ENCODE measurements around the gene CARMIL1.

CARMIL1 gene

DNA sequence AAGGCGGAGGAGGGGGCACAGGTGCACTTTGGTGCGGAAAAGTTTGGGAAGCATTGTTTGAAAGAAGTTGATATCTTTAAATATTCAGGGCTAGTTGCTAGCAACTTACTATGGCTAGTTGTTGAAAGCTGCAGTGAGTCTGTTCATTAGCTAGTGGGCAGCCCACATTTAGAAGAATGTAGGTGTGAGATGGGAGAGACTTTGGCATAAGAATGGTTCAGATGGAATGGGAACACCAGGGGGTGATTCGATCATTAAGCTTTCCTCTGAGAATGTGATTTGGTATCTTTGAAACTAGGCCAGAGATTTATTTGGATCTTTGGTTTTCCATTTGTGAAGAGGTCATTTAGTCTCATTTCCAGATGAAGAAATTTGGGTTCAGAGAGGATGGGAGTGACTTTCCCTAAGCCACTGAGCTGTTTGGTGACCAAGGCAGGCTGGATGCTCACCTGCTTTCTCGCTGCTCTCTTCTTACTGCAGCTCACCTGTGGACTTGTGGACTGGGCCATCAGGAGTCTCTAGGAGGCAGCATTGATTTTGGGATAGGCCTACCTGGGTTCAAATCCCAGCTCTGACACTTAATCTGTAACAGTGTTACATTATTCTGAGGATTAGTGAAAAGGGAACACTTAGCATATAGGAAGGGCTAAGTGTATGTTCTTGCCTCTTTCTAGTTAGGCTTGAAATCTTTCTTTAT, 62.9 kb downstream of the CARMIL1 start:
- no peak overlapping the region for H3K4me3 ChIP-seq (ENCODE audit: low read depth, low read length)
- DNase-seq (ENCODE audit: low read depth, low spot score) = no peak
- in situ Hi-C loops (cut with HindIII; ENCODE audit: low sequenced_read_pairs) = no loop called here
- TF ChIP-seq, protein P1, sequence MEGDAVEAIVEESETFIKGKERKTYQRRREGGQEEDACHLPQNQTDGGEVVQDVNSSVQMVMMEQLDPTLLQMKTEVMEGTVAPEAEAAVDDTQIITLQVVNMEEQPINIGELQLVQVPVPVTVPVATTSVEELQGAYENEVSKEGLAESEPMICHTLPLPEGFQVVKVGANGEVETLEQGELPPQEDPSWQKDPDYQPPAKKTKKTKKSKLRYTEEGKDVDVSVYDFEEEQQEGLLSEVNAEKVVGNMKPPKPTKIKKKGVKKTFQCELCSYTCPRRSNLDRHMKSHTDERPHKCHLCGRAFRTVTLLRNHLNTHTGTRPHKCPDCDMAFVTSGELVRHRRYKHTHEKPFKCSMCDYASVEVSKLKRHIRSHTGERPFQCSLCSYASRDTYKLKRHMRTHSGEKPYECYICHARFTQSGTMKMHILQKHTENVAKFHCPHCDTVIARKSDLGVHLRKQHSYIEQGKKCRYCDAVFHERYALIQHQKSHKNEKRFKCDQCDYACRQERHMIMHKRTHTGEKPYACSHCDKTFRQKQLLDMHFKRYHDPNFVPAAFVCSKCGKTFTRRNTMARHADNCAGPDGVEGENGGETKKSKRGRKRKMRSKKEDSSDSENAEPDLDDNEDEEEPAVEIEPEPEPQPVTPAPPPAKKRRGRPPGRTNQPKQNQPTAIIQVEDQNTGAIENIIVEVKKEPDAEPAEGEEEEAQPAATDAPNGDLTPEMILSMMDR (IDR thresholded peaks at IDR 0.05; ENCODE audit: low read depth, low read length) = no peak

DNA sequence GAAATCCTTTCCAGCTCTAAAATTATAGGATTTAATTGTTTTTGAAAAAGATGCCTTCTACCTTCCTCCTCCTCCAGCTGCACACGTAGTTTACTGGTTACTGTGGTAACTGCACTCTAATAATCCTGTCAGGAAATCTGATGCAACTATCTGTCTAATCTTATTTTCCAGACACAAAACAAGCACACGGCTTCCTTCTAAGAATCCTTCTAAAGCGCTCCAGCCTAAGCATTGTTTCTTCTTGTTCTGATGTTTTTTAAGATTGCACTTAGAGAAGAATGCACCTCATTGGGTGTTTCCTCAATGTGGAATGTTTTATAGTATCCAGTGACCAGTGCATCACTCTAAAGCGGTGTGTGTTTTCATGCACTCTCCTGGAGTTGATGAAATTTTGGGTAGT, 63.6 kb downstream of the CARMIL1 start:
- in situ Hi-C loops (cut with HindIII; ENCODE audit: low sequenced_read_pairs) = no loop called here
- TF ChIP-seq, protein P1 (IDR thresholded peaks at IDR 0.05; ENCODE audit: low read depth, low read length) = no peak
- H3K4me3 ChIP-seq (ENCODE audit: low read depth, low read length) = no peak overlapping the region
- DNase-seq (ENCODE audit: low read depth, low spot score) = no peak

DNA sequence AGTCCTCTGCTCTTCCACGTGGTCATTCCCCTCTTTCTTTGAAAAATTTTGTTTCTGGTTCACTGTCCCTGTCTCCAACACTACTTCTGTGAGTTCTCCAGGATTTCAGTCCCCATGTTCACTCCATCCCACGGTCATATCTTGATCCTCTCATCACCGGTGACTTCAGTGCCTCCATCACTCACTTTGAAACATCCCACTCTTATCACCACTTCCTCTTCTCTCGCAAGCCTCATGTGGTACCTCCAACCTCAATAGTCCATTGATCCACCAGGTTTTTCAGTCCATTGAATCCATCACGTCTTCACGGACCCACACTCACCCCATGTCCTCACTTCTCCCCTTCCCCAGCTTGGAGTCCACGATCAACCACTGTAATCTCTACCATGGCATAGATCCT, 64.8 kb downstream of the CARMIL1 start:
- no peak for DNase-seq (ENCODE audit: low read depth, low spot score)
- in situ Hi-C loops (cut with HindIII; ENCODE audit: low sequenced_read_pairs) = no loop called here
- TF ChIP-seq, protein P1 (IDR thresholded peaks at IDR 0.05; ENCODE audit: low read depth, low read length) = no peak
- no peak overlapping the region for H3K4me3 ChIP-seq (ENCODE audit: low read depth, low read length)

DNA sequence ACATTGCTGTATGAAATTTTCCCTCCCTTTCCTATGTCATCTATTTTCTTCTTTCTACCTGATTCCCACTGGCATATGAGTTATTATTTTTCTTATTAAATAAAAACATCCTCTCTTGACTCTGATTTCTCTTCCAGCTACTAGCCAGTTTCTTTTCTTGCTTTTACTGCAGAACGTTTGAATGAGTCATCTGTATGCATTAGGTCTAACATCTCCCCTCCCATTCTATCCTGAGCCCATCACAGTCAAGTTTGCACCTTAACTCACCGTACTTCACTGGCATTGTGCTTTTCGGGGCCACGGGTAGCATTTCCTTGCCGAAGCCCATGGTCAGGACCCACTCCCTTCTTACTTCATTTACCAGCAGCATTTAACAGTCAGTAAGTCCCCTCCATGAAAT, 65.7 kb downstream of the CARMIL1 start:
- TF ChIP-seq, protein P1 (IDR thresholded peaks at IDR 0.05; ENCODE audit: low read depth, low read length) = no peak
- no peak for DNase-seq (ENCODE audit: low read depth, low spot score)
- H3K4me3 ChIP-seq (ENCODE audit: low read depth, low read length) = no peak overlapping the region
- in situ Hi-C loops (cut with HindIII; ENCODE audit: low sequenced_read_pairs) = no loop called here

DNA sequence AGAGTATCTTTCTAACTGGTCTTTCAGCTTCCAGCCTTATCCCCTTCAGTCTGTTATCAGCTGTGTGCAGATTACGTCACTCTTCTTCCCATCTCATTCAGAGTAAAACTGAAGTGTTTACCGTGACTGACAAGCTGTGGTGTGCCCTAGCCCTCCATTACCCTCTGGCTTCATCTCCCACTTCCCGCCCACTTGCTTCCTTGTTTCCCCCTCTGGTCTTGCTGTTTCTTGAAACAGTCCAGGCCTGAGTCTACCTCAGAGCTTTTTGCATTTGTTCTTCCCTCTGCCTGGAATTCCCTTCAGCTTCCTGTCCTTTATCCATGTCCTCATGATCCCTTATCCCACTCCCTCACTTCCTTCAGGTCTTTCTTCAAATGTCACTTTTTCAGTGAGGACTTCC, 66.9 kb downstream of the CARMIL1 start:
- TF ChIP-seq, protein P1 (IDR thresholded peaks at IDR 0.05; ENCODE audit: low read depth, low read length) = no peak
- in situ Hi-C loops (cut with HindIII; ENCODE audit: low sequenced_read_pairs) = no loop called here
- H3K4me3 ChIP-seq (ENCODE audit: low read depth, low read length) = no peak overlapping the region
- DNase-seq (ENCODE audit: low read depth, low spot score) = no peak

DNA sequence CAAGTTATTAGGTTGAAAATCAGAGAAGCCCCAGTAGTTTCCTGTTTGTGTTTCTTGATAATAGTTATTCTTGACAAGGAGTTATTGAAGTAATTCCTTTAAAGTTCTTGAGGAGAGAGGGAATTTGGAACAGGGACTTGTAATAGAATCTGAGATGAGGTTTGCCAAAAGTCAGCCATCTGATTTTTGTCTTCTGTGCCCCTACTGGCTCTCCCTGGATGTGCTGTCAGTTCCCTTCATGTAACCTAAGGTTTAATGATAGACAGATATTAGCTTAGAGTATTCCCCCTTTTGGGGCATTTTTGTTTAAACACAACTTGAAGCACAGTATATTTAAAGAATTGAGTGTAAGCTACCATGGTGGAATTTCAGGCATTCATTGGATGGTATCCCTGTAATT, 71.4 kb downstream of the CARMIL1 start:
- in situ Hi-C loops (cut with HindIII; ENCODE audit: low sequenced_read_pairs) = no loop called here
- DNase-seq (ENCODE audit: low read depth, low spot score) = no peak
- TF ChIP-seq, protein P1 (IDR thresholded peaks at IDR 0.05; ENCODE audit: low read depth, low read length) = no peak
- H3K4me3 ChIP-seq (ENCODE audit: low read depth, low read length) = no peak overlapping the region

Data from astrocyte of the spinal cord (primary cell).